Lung (tissue), 12 donors: Measurements from ENCODE around the gene CLASP1. TPM values are rescaled to one million over a fixed set of nuclear protein-coding genes. Genes with fewer than 3 reads are reported as not detected.

ENCODE experiments used
- ATAC-seq: fragments of 200-7000 bp; cut with Tn5 transposase; one replicate; pipeline ENCODE4 v1.9.1; 2020; ENCODE audit warnings: moderate number of reproducible peaks; ENCODE audit not compliant: insufficient read depth, low FRiP score
- DNase-seq, 3 donors: peaks; one replicate each; pipeline ENCODE4 v3.0.0-alpha.2; 2013 to 2017
- H3K27ac ChIP-seq, 2 donors: one replicate each; pipeline ENCODE4 v1.5.1; 2013; ENCODE audit warnings: mild to moderate bottlenecking in 2 of 2, moderate library complexity in 2 of 2, control low read depth in 1 of 2, inconsistent platforms in 1 of 2, low read depth in 1 of 2, low read length in 1 of 2
- H3K27me3 ChIP-seq, 3 donors: one replicate each; pipeline ENCODE4 v1.5.1; 2013; ENCODE audit warnings: low read length in 2 of 3; ENCODE audit not compliant: control insufficient read depth in 3 of 3, insufficient read depth in 3 of 3
- H3K36me3 ChIP-seq, 4 donors: one replicate each; pipeline ENCODE4 v1.5.1; 2013; ENCODE audit warnings: low read length in 4 of 4, mild to moderate bottlenecking in 1 of 4, moderate library complexity in 1 of 4; ENCODE audit not compliant: control insufficient read depth in 4 of 4, insufficient read depth in 4 of 4
- H3K4me1 ChIP-seq, 5 donors: one replicate each; pipeline ENCODE4 v1.5.1; 2013; ENCODE audit warnings: low read length in 5 of 5, mild to moderate bottlenecking in 2 of 5, moderate library complexity in 1 of 5; ENCODE audit not compliant: control insufficient read depth in 5 of 5, insufficient read depth in 5 of 5
- H3K4me3 ChIP-seq: one replicate; pipeline ENCODE4 v1.5.1; 2013; ENCODE audit warnings: mild to moderate bottlenecking, control low read depth, moderate library complexity
- H3K9ac ChIP-seq, 2 donors: one replicate each; pipeline ENCODE4 v1.5.1; 2013; ENCODE audit warnings: low read length in 2 of 2, control low read depth in 1 of 2; ENCODE audit not compliant: insufficient read depth in 1 of 2
- H3K9me3 ChIP-seq, 4 donors: one replicate each; pipeline ENCODE4 v1.5.1; 2013; ENCODE audit warnings: low read length in 3 of 4, mild to moderate bottlenecking in 1 of 4, moderate library complexity in 1 of 4; ENCODE audit not compliant: control insufficient read depth in 4 of 4, insufficient read depth in 3 of 4
- CTCF ChIP-seq: IDR thresholded peaks from 2 replicates; pipeline ENCODE4 v1.5.1; 2012; ENCODE audit warnings: mild to moderate bottlenecking; ENCODE audit errors: control extremely low read depth, extremely low read depth
- WGBS, 2 donors: extraction: QIAGEN DNeasy Blood & Tissue Kit; methylation state at CpG; one replicate each; pipeline ENCODE4 v1.1.7; 2013; 5-methylcytosine and 5-hydroxymethylcytosine counted together
- polyA plus RNA-seq, 2 donors: library from polyadenylated mRNA; stranded (reverse); fragments of 200-250 nt; gene quantifications; one replicate each; pipeline ENCODE4 v1.2.1, GENCODE V29; 2013
- total RNA-seq, 2 donors: library from RNA; depleted of rRNA in 1 of 2; stranded (reverse); fragments of >200 nt in 1 of 2; gene quantifications; one replicate each; pipeline ENCODE4 v1.2.1, GENCODE V29; 2014 to 2021
- donor health status: control.
- donor health status: control.
- donor health status: Bipolar disorder and iron deficiency.
- donor health status: healthy.
- donor health status: DM: yes; HTN: yes; CAD: no.

CLASP1 gene
- total and polyA plus RNA-seq, 4 donors = 7.4 to 128 (median 30.6) TPM

- Histone ChIP-seq H3K27me3 (no peaks in the 10 kb centered on the region), H3K36me3 (peaks cover 11 to 42% (median 15%) of the 10 kb centered on the region in 4 donors), H3K9ac (no peak overlapping the region), H3K4me1 (peaks cover 0 to 3% (median 0%) of the 10 kb centered on the region in 5 donors), H3K27ac (no peak overlapping the region), H3K9me3 (no peaks in the 10 kb centered on the region), H3K4me3 (no peak overlapping the region)
- 97 to 98% methylated on average over 3 of the region's 3 CpGs for WGBS, 2 donors
- no peak for DNase-seq
- no peak for TF ChIP-seq CTCF
- no peak for ATAC-seq
Observed at GRCh38 chr2:121408641-121409040, 240.6 kb downstream of the CLASP1 start.

DNA sequence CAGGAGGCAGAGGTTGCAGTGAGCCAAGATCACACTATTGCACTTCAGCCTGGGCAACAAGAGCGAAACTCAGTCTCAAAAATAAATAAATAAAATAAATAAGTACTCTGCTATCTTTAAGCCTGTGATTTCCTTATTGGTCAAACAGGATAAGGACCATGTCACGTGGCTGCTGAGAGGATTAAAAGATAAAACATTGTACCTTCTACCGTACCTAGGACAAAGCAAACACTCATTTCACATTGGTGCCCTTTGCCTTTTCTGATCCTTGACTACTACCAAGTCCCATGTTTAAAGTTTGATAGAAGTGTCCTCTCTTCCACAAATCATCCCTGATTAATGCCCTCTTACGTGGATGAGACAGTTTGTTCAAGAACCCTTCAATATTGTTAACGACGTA lies 244.0 kb downstream of the CLASP1 start:
- no peaks in the 10 kb centered on the region for H3K9me3 ChIP-seq
- ATAC-seq = no peak
- no peak overlapping the region for H3K27ac ChIP-seq
- H3K9ac ChIP-seq = no peak overlapping the region
- 79 to 93% methylated on average over 6 of the region's 6 CpGs for WGBS, 2 donors
- H3K27me3 ChIP-seq = no peaks in the 10 kb centered on the region
- no peak overlapping the region for H3K4me3 ChIP-seq
- peaks cover 19 to 57% (median 20%) of the 10 kb centered on the region in 4 donors for H3K36me3 ChIP-seq
- no peak for DNase-seq
- TF ChIP-seq CTCF = no peak
- H3K4me1 ChIP-seq = peaks cover 0 to 3% (median 0%) of the 10 kb centered on the region in 5 donors

DNA sequence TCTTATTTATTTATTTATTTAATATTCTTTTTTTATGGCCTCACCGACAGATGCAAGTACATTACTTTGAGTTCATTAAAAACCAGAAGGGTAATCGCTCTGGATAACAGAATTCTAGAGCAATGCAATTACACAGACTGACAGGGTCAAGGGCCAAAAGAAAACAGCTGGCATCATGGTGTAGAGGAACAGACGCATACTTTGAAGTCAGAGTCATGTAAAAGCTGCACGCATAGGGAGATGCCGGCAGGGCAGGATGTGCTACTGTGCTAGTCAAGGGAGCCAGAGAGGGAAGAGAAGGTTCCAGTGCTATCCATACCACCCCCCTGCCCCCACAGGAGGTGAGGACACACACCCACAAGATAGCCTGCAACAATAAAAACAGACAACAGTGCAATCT lies 249.1 kb downstream of the CLASP1 start:
- no peak overlapping the region for H3K4me3 ChIP-seq
- H3K9ac ChIP-seq = no peak overlapping the region
- H3K4me1 ChIP-seq = no peaks in the 10 kb centered on the region
- H3K36me3 ChIP-seq = peaks cover 21 to 47% (median 27%) of the 10 kb centered on the region in 4 donors
- no peak overlapping the region for H3K27ac ChIP-seq
- ATAC-seq (no peak), DNase-seq (peak in 2 of 3 donors; percentile 28 to 34)
- H3K27me3 ChIP-seq = no peaks in the 10 kb centered on the region
- 89 to 90% methylated on average over 5 of the region's 5 CpGs for WGBS, 2 donors
- TF ChIP-seq CTCF = no peak
- no peaks in the 10 kb centered on the region for H3K9me3 ChIP-seq

- no peaks in the 10 kb centered on the region for H3K9me3 ChIP-seq
- no peak for TF ChIP-seq CTCF
Observed at GRCh38 chr2:121398853-121399252, 250.4 kb downstream of the CLASP1 start.

More at GRCh38 chr2:121398853-121399252, 250.4 kb downstream of the CLASP1 start:
- Histone ChIP-seq H3K36me3 (peaks cover 23 to 48% (median 30%) of the 10 kb centered on the region in 4 donors), H3K9ac (no peak overlapping the region), H3K4me1 (no peaks in the 10 kb centered on the region), H3K27me3 (no peaks in the 10 kb centered on the region), H3K27ac (no peak overlapping the region), H3K4me3 (no peak overlapping the region)
- 38 to 65% methylated on average over 3 of the region's 3 CpGs for WGBS, 2 donors
- no peak for ATAC-seq
- peak in 2 of 3 donors; percentile 24 to 38 for DNase-seq
